ENCODE data around the gene LMNB1. TPM values are rescaled to one million over a fixed set of nuclear protein-coding genes. Genes with fewer than 3 reads are reported as not detected.

LMNB1 gene
- total and polyA plus RNA-seq, 2 of the 13 experiments (the other 11 are each of a cell fraction or from before 2014, with no cell fraction given) = 12.5 to 159 TPM

- no peak for TF ChIP-seq NCOA1 (CRISPR knock-in tag; IDR thresholded peaks at IDR 0.05)
- TF ChIP-seq ARNTL (CRISPR knock-in tag; IDR thresholded peaks at IDR 0.05) = no peak
- TF ChIP-seq CC2D1A (CRISPR knock-in tag; IDR thresholded peaks at IDR 0.05) = no peak
- TF ChIP-seq HOXD1 (CRISPR knock-in tag; IDR thresholded peaks at IDR 0.05) = no peak
- no peak for TF ChIP-seq ZNF138 (CRISPR knock-in tag; IDR thresholded peaks at IDR 0.05; ENCODE audit: low read depth)
- TF ChIP-seq ZKSCAN5 (CRISPR knock-in tag; IDR thresholded peaks at IDR 0.05) = no peak
- no peak for TF ChIP-seq KDM2A (CRISPR knock-in tag; IDR thresholded peaks at IDR 0.05; ENCODE audit: borderline replicate concordance, low read depth)
Observed at GRCh38 chr5:126744836-126745235, 32.1 kb upstream of the LMNB1 start (continued).

- in situ Hi-C loops (cut with HindIII; ENCODE audit: extremely low pct_ligation_motif_present, low pct_unique_long_range_greater_than_20kb) = no loop called here
- H3K9me3 ChIP-seq (ENCODE audit: low read length) = no peaks in the 10 kb centered on the region
- FAIRE-seq (no peak), DNase-seq (ENCODE audit: low spot score) (no peak), ATAC-seq (no peak)
- H4K20me1 ChIP-seq (ENCODE audit: insufficient read depth, low read length) = no peaks in the 10 kb centered on the region
- ChIA-PET CTCF (ENCODE audit: low intra/inter-chr PET ratio, low total read pairs) (no interaction called here), POLR2A (no interaction called here)
- no peaks in the 10 kb centered on the region for H3K4me1 ChIP-seq (ENCODE audit: insufficient read depth, low read length)
- no peak overlapping the region for H3K27ac ChIP-seq (ENCODE audit: extremely low read length, insufficient read depth, low read length)
- peak overlapping the region; percentile 39 for H3K4me2 ChIP-seq (ENCODE audit: low read depth, low read length)
- H3K9ac ChIP-seq (ENCODE audit: insufficient read depth, low read depth, low read length) = no peak overlapping the region
- intact Hi-C loops (cut with micrococcal nuclease; ENCODE audit: unreplicated experiment) = no loop called here
- no peak overlapping the region for H3K4me3 ChIP-seq (replicated peaks in 1 of 3; ENCODE audit: insufficient read depth in 1 of 3, low read depth in 2 of 3, low read length in 3 of 3)
- no peak overlapping the region for H2AFZ ChIP-seq (ENCODE audit: low read length)
- TF ChIP-seq HDAC1 (CRISPR knock-in tag; IDR thresholded peaks at IDR 0.05) (no peak), CENPX (CRISPR knock-in tag; IDR thresholded peaks at IDR 0.05) (no peak), NFIC (IDR thresholded peaks at IDR 0.05; ENCODE audit: low read length) (no peak), ATF7-NPFF (CRISPR knock-in tag; IDR thresholded peaks at IDR 0.05; ENCODE audit: low read depth) (no peak), ZBTB37 (CRISPR knock-in tag; IDR thresholded peaks at IDR 0.05) (no peak), ONECUT2 (CRISPR knock-in tag; IDR thresholded peaks at IDR 0.05) (no peak), YEATS2 (CRISPR knock-in tag; IDR thresholded peaks at IDR 0.05; ENCODE audit: borderline replicate concordance) (no peak), JUND (CRISPR knock-in tag; IDR thresholded peaks at IDR 0.05) (no peak), ZNF501 (CRISPR knock-in tag; IDR thresholded peaks at IDR 0.05) (no peak), RAD21 (CRISPR knock-in tag; IDR thresholded peaks at IDR 0.05) (no peak), GATAD2A (CRISPR knock-in tag; IDR thresholded peaks at IDR 0.05) (no peak), SYNCRIP (IDR thresholded peaks at IDR 0.05; ENCODE audit: insufficient read depth, low read depth, low read length) (no peak), TFDP2 (CRISPR knock-in tag; IDR thresholded peaks at IDR 0.05) (no peak)
- BruUV-seq (replicated peaks) = no TSS peak
- H3K36me3 ChIP-seq (replicated peaks in 1 of 2; ENCODE audit: control insufficient read depth in 1 of 2, insufficient read depth in 2 of 2, low read length in 2 of 2) = no peaks in the 10 kb centered on the region
- no peaks in the 10 kb centered on the region for H3K79me2 ChIP-seq (ENCODE audit: insufficient read depth, low read length)
- WGBS (ENCODE audit: low lambda C conversion rate) = 44% methylated on average over 7 of the region's 7 CpGs
- H3K27me3 ChIP-seq (ENCODE audit: control insufficient read depth in 1 of 2, insufficient read depth in 2 of 2, low read length in 2 of 2) = no peaks in the 10 kb centered on the region; a peak in 1 of 5 replicates
Observed at GRCh38 chr5:126745259-126745992, 31.5 kb upstream of the LMNB1 start.
